ENCODE results near the gene KLHDC3. TPM values are rescaled to one million over a fixed set of nuclear protein-coding genes. Genes with fewer than 3 reads are reported as not detected.
A peak's percentile ranks its signal among the peaks of the same experiment; 100 is the strongest.

The KLHDC3 gene
- total RNA-seq, 1 experiment from 2014 or later: 69.3 TPM

GRCh38 chr6:43055966-43056365, 41.9 kb downstream of the KLHDC3 start:
- DNase-seq (ENCODE audit: low read depth): no peak

DNA sequence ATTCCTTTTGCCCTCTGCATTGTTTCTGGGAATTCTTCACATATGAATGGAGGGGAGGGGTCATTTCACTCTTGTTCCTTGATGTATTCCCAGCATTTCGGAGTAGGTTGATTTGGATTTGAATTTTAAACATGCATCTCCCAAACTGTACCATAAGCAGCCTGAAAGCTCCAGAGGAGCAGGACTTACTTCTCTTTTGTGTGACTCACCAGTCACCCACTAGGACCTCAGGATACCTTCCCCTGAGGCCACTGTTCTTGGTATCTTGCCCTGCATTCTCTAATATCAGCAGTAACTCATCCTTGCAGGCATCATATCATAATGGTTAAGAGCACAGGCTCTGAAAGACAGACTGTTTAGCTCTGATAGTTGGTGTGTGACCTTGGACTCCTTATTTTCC, 44.5 kb downstream of the KLHDC3 start:
- DNase-seq (ENCODE audit: low read depth): no peak

GRCh38 chr6:43059168-43060033, 45.4 kb downstream of the KLHDC3 start, which contains the start of the genes KLC4 and MRPL2:
KLC4 (plus strand) TSS chr6:43059631; CDS start chr6:43061336, 1,705 bp downstream.
MRPL2 (minus strand) TSS chr6:43059434; CDS start chr6:43059381, 53 bp downstream.
- peak; percentile 99 for DNase-seq (ENCODE audit: low read depth)

DNA sequence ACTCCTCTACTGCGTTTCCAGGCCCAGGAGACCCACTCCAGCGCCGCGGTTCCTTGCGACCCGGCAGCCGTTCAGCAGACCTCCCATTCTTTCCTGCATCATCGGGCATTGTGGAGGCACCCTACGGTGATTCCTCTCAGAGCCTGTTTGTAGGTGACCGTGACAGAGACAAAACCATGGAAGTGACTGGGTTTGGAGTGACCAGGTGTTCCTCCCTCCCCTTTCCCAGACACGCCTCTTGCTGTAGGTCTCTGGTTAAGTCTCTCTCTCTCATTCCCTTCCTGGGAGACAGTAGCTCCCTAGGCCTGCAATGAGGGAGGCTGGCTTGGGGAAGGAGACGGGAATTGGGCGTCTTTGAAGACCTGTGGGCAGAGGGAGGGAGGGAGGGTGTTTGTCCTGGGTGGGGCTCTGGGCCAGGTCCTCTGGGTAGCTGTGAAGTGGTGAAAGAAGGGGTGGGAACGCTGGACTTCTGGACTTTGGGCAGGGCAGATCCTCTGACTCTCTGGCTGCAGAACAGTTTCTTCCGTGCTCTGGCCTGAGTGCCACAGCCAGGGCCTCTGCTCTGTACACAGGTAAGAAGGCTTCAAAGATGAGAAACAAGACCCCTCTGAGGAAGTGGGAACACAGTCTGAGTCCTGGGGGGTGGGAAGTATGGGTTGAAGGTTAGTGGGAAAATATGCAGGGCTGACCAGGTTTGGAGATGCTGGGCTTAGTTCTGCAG, 46.1 kb downstream of the KLHDC3 start:
- DNase-seq (ENCODE audit: low read depth): no peak

DNA sequence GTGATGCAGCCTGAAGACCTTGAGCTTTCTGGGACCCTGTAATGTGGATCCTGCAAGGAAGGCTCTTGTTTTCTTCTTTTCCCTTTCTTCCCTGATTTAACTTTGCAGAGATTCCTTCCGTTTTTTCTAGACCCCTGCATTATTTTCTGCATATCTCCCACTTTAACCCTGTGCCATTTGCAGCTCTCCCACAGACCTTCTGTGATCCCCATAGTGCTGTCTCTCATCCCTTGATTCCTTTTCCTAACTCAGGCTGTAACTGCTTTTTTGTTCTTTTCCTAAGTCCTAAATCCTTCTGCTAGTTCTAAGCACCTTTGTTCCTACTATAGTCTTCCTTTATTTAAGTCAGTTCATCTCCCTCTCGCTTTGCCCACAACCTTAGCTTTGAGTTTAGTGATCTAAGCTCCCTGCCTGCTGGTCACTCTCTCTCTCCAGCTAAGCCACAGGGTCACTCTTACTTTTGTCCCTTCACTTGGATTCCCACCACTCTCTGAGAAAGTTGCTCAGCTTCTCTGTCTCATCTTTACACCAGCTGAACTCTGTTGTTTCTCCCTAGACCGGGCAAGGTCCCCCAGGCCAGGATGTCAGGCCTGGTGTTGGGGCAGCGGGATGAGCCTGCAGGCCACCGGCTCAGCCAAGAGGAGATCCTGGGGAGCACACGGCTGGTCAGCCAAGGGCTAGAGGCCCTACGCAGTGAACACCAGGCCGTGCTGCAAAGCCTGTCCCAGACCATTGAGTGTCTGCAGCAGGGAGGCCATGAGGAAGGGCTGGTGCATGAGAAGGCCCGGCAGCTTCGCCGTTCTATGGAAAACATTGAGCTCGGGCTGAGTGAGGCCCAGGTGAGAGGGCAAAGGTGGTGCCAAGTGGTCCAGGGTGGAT, 46.9 kb downstream of the KLHDC3 start:
- no peak for DNase-seq (ENCODE audit: low read depth)

- DNase-seq (ENCODE audit: low read depth): peak; percentile 26
Observed at GRCh38 chr6:43061861-43062260, 47.8 kb downstream of the KLHDC3 start.

DNA sequence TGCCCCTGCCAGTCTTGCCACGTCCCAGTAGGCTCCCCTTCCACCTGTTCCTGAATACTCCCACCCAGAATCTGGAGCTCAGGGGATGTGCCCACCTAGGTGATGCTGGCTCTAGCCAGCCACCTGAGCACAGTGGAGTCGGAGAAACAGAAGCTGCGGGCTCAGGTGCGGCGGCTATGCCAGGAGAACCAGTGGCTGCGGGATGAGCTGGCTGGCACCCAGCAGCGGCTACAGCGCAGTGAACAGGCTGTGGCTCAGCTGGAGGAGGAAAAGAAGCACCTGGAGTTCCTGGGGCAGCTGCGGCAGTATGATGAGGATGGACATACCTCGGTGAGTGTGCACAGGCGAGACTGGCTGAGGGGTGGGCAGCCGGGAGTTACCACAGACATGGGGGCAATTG, 48.8 kb downstream of the KLHDC3 start:
- DNase-seq (ENCODE audit: low read depth): no peak

- DNase-seq (ENCODE audit: low read depth): peak; percentile 65
Observed at GRCh38 chr6:43070028-43070632, 56.1 kb downstream of the KLHDC3 start.

Other genes starting within 250 kb of the KLHDC3 start
- gene BICRAL, start 232.2 kb upstream of the KLHDC3 start, total RNA-seq (2014; rRNA removed; shearing (Covaris generic)): 4.2 and 4.4 TPM in 2 replicates
- gene RPL7L1, start 134.6 kb upstream of the KLHDC3 start, total RNA-seq (2014; rRNA removed; shearing (Covaris generic)): 142 and 157 TPM in 2 replicates
- gene PTCRA, start 98.2 kb upstream of the KLHDC3 start, total RNA-seq (2014; rRNA removed; shearing (Covaris generic)): not detected in 2 replicates
- gene CNPY3, start 84.8 kb upstream of the KLHDC3 start, total RNA-seq (2014; rRNA removed; shearing (Covaris generic)): 70.0 and 83.3 TPM in 2 replicates
- 0.12 TPM in 1 of 2 replicates, not detected in the other for gene GNMT, start 53.5 kb upstream of the KLHDC3 start, total RNA-seq (2014; rRNA removed; shearing (Covaris generic))
- gene PEX6, start 35.1 kb upstream of the KLHDC3 start, total RNA-seq (2014; rRNA removed; shearing (Covaris generic)): 16.5 and 18.1 TPM in 2 replicates
- gene PPP2R5D, start 29.7 kb upstream of the KLHDC3 start, total RNA-seq (2014; rRNA removed; shearing (Covaris generic)): 81.0 and 98.6 TPM in 2 replicates
- 131 and 184 TPM in 2 replicates for gene MEA1, start 303 bp upstream of the KLHDC3 start, total RNA-seq (2014; rRNA removed; shearing (Covaris generic))
- gene RRP36, start 7.4 kb downstream of the KLHDC3 start, total RNA-seq (2014; rRNA removed; shearing (Covaris generic)): 117 and 148 TPM in 2 replicates
- 16.5 and 18.2 TPM in 2 replicates for gene CUL7, start 39.6 kb downstream of the KLHDC3 start, total RNA-seq (2014; rRNA removed; shearing (Covaris generic))
- gene MRPL2, start 45.2 kb downstream of the KLHDC3 start, total RNA-seq (2014; rRNA removed; shearing (Covaris generic)): 50.0 and 54.3 TPM in 2 replicates
- gene KLC4, start 45.4 kb downstream of the KLHDC3 start, total RNA-seq (2014; rRNA removed; shearing (Covaris generic)): 9.4 and 12.3 TPM in 2 replicates
- gene PTK7, start 62.1 kb downstream of the KLHDC3 start, total RNA-seq (2014; rRNA removed; shearing (Covaris generic)): 59.6 and 66.4 TPM in 2 replicates
- 10.7 and 16.7 TPM in 2 replicates for gene SRF, start 157.0 kb downstream of the KLHDC3 start, total RNA-seq (2014; rRNA removed; shearing (Covaris generic))
- gene CUL9, start 167.9 kb downstream of the KLHDC3 start, total RNA-seq (2014; rRNA removed; shearing (Covaris generic)): 6.6 and 9.9 TPM in 2 replicates
- gene DNPH1, start 215.2 kb downstream of the KLHDC3 start, total RNA-seq (2014; rRNA removed; shearing (Covaris generic)): 50.3 and 74.5 TPM in 2 replicates
- gene TTBK1, start 229.2 kb downstream of the KLHDC3 start, total RNA-seq (2014; rRNA removed; shearing (Covaris generic)): not detected in 2 replicates